ENCODE measurements around the gene ST7L.
"Not testable (repeated sequence)": the region's sequence is repeated elsewhere in the genome, so short reads cannot be mapped to it uniquely, and the experiment has no call there.

Gene ST7L

GRCh38 chr1:112636597-112637253 is 17.8 kb upstream of the ST7L start:
- FAIRE-seq (peak; percentile 48), DNase-seq (ENCODE audit: insufficient read length, low spot score) (no peak)
- TF ChIP-seq TAF1 (IDR thresholded peaks at IDR 0.05; ENCODE audit: low read depth, low read length) (no peak), POU2F2 (IDR thresholded peaks at IDR 0.05; ENCODE audit: low read depth, low read length) (no peak)

- DNase-seq (ENCODE audit: insufficient read length, low spot score) (no peak), FAIRE-seq (no peak)
- TF ChIP-seq POLR2A (IDR thresholded peaks at IDR 0.05; ENCODE audit: low read depth, low read length) (no peak), PAX5 (IDR thresholded peaks at IDR 0.05; ENCODE audit: insufficient read depth, low read length, severe bottlenecking) (no peak), TAF1 (IDR thresholded peaks at IDR 0.05; ENCODE audit: low read depth, low read length) (no peak), POLR2AphosphoS5 (IDR thresholded peaks at IDR 0.05; ENCODE audit: low read depth, low read length) (no peak), POU2F2 (IDR thresholded peaks at IDR 0.05; ENCODE audit: low read depth, low read length) (no peak), SPI1 (IDR thresholded peaks at IDR 0.05; ENCODE audit: low read depth, low read length) (no peak)
Measured at GRCh38 chr1:112636056-112636455, 17.1 kb upstream of the ST7L start.

GRCh38 chr1:112634367-112634766 is 15.4 kb upstream of the ST7L start:
- no peak for FAIRE-seq
- no peak for DNase-seq (ENCODE audit: insufficient read length, low spot score)
- no peak for TF ChIP-seq POLR2AphosphoS5 (IDR thresholded peaks at IDR 0.05; ENCODE audit: low read depth, low read length)
- no peak for TF ChIP-seq SPI1 (IDR thresholded peaks at IDR 0.05; ENCODE audit: low read depth, low read length)
- TF ChIP-seq POU2F2 (IDR thresholded peaks at IDR 0.05; ENCODE audit: low read depth, low read length): no peak
- no peak for TF ChIP-seq PAX5 (IDR thresholded peaks at IDR 0.05; ENCODE audit: insufficient read depth, low read length, severe bottlenecking)
- TF ChIP-seq TAF1 (IDR thresholded peaks at IDR 0.05; ENCODE audit: low read depth, low read length): no peak
- TF ChIP-seq POLR2A (IDR thresholded peaks at IDR 0.05; ENCODE audit: low read depth, low read length): no peak

GRCh38 chr1:112633628-112634027 is 14.7 kb upstream of the ST7L start:
- no peak for FAIRE-seq
- TF ChIP-seq POLR2AphosphoS5 (IDR thresholded peaks at IDR 0.05; ENCODE audit: low read depth, low read length) (no peak), PAX5 (IDR thresholded peaks at IDR 0.05; ENCODE audit: insufficient read depth, low read length, severe bottlenecking) (no peak), SPI1 (IDR thresholded peaks at IDR 0.05; ENCODE audit: low read depth, low read length) (no peak), POU2F2 (IDR thresholded peaks at IDR 0.05; ENCODE audit: low read depth, low read length) (no peak), TAF1 (IDR thresholded peaks at IDR 0.05; ENCODE audit: low read depth, low read length) (no peak), POLR2A (IDR thresholded peaks at IDR 0.05; ENCODE audit: low read depth, low read length) (no peak)

GRCh38 chr1:112629256-112629655 is 10.3 kb upstream of the ST7L start:
- no peak for TF ChIP-seq PAX5 (IDR thresholded peaks at IDR 0.05; ENCODE audit: insufficient read depth, low read length, severe bottlenecking)
- no peak for TF ChIP-seq POU2F2 (IDR thresholded peaks at IDR 0.05; ENCODE audit: low read depth, low read length)
- TF ChIP-seq SPI1 (IDR thresholded peaks at IDR 0.05; ENCODE audit: low read depth, low read length): no peak
- no peak for TF ChIP-seq TAF1 (IDR thresholded peaks at IDR 0.05; ENCODE audit: low read depth, low read length)
- no peak for TF ChIP-seq POLR2AphosphoS5 (IDR thresholded peaks at IDR 0.05; ENCODE audit: low read depth, low read length)
- no peak for TF ChIP-seq POLR2A (IDR thresholded peaks at IDR 0.05; ENCODE audit: low read depth, low read length)
- DNase-seq (ENCODE audit: insufficient read length, low spot score): no peak
- FAIRE-seq: no peak

More at GRCh38 chr1:112633628-112634027, 14.7 kb upstream of the ST7L start:
- no peak for DNase-seq (ENCODE audit: insufficient read length, low spot score)

GRCh38 chr1:112628516-112628915 is 9.6 kb upstream of the ST7L start:
- no peak for DNase-seq (ENCODE audit: insufficient read length, low spot score)
- no peak for TF ChIP-seq SPI1 (IDR thresholded peaks at IDR 0.05; ENCODE audit: low read depth, low read length)
- TF ChIP-seq TAF1 (IDR thresholded peaks at IDR 0.05; ENCODE audit: low read depth, low read length): no peak
- no peak for TF ChIP-seq POLR2AphosphoS5 (IDR thresholded peaks at IDR 0.05; ENCODE audit: low read depth, low read length)
- no peak for TF ChIP-seq PAX5 (IDR thresholded peaks at IDR 0.05; ENCODE audit: insufficient read depth, low read length, severe bottlenecking)
- no peak for TF ChIP-seq POLR2A (IDR thresholded peaks at IDR 0.05; ENCODE audit: low read depth, low read length)
- no peak for TF ChIP-seq POU2F2 (IDR thresholded peaks at IDR 0.05; ENCODE audit: low read depth, low read length)
- peak; percentile 54 for FAIRE-seq

- TF ChIP-seq PAX5 (IDR thresholded peaks at IDR 0.05; ENCODE audit: insufficient read depth, low read length, severe bottlenecking) (no peak), POU2F2 (IDR thresholded peaks at IDR 0.05; ENCODE audit: low read depth, low read length) (no peak), POLR2AphosphoS5 (IDR thresholded peaks at IDR 0.05; ENCODE audit: low read depth, low read length) (no peak), SPI1 (IDR thresholded peaks at IDR 0.05; ENCODE audit: low read depth, low read length) (no peak), TAF1 (IDR thresholded peaks at IDR 0.05; ENCODE audit: low read depth, low read length) (no peak), POLR2A (IDR thresholded peaks at IDR 0.05; ENCODE audit: low read depth, low read length) (no peak)
- FAIRE-seq (peak; percentile 31), DNase-seq (ENCODE audit: insufficient read length, low spot score) (no peak)
Measured at GRCh38 chr1:112626887-112627286, 7.9 kb upstream of the ST7L start.

GRCh38 chr1:112626193-112626592 is 7.3 kb upstream of the ST7L start:
- FAIRE-seq (no peak), DNase-seq (ENCODE audit: insufficient read length, low spot score) (no peak)
- TF ChIP-seq POU2F2 (IDR thresholded peaks at IDR 0.05; ENCODE audit: low read depth, low read length): no peak
- TF ChIP-seq POLR2AphosphoS5 (IDR thresholded peaks at IDR 0.05; ENCODE audit: low read depth, low read length): no peak
- no peak for TF ChIP-seq SPI1 (IDR thresholded peaks at IDR 0.05; ENCODE audit: low read depth, low read length)
- no peak for TF ChIP-seq PAX5 (IDR thresholded peaks at IDR 0.05; ENCODE audit: insufficient read depth, low read length, severe bottlenecking)
- TF ChIP-seq POLR2A (IDR thresholded peaks at IDR 0.05; ENCODE audit: low read depth, low read length): no peak
- no peak for TF ChIP-seq TAF1 (IDR thresholded peaks at IDR 0.05; ENCODE audit: low read depth, low read length)

GRCh38 chr1:112625696-112626095 is 6.8 kb upstream of the ST7L start:
- no peak for DNase-seq (ENCODE audit: insufficient read length, low spot score)
- FAIRE-seq: no peak
- TF ChIP-seq TAF1 (IDR thresholded peaks at IDR 0.05; ENCODE audit: low read depth, low read length) (no peak), PAX5 (IDR thresholded peaks at IDR 0.05; ENCODE audit: insufficient read depth, low read length, severe bottlenecking) (no peak), POLR2AphosphoS5 (IDR thresholded peaks at IDR 0.05; ENCODE audit: low read depth, low read length) (no peak), POU2F2 (IDR thresholded peaks at IDR 0.05; ENCODE audit: low read depth, low read length) (no peak), POLR2A (IDR thresholded peaks at IDR 0.05; ENCODE audit: low read depth, low read length) (no peak), SPI1 (IDR thresholded peaks at IDR 0.05; ENCODE audit: low read depth, low read length) (no peak)

- not testable (repeated sequence) for FAIRE-seq; DNase-seq (ENCODE audit: insufficient read length, low spot score)
Measured at GRCh38 chr1:112624493-112624892, 5.6 kb upstream of the ST7L start.

Measured in GM12891 (cell line).